GM23338 (cell line): ENCODE results near the gene KLHL13. TPM values are rescaled to one million over a fixed set of nuclear protein-coding genes. Genes with fewer than 3 reads are reported as not detected.

ENCODE experiments used
- ATAC-seq: fragments of 200-7000 bp; cut with Tn5 transposase; 3 replicates; pipeline ENCODE4 v1.9.1; 2020
- DNase-seq: peaks from one replicate; pipeline ENCODE4 v3.0.0-alpha.2; 2015; ENCODE audit warnings: low spot score
- H2AFZ ChIP-seq: fragments of 200-600 bp; sonication (generic); 2 replicates; pipeline ENCODE4 v1.8.0; 2016; ENCODE audit warnings: antibody characterized with exemption, mild to moderate bottlenecking, moderate library complexity
- H3F3A ChIP-seq: fragments of 200-600 bp; sonication (generic); replicated peaks from 2 replicates; pipeline ENCODE4 v1.8.0; 2017; ENCODE audit warnings: antibody characterized with exemption, mixed run types, low read depth
- H3K27ac ChIP-seq: fragments of 200-600 bp; sonication (generic); 2 replicates; pipeline ENCODE4 v1.6.1; 2016; ENCODE audit warnings: low read depth
- H3K27me3 ChIP-seq: fragments of 200-600 bp; sonication (generic); 2 replicates; pipeline ENCODE4 v1.8.0; 2016; ENCODE audit warnings: mild to moderate bottlenecking, mixed run types, moderate library complexity; ENCODE audit not compliant: insufficient read depth
- H3K36me3 ChIP-seq: fragments of 200-600 bp; sonication (generic); 2 replicates; pipeline ENCODE4 v1.8.0; 2016; ENCODE audit warnings: mild to moderate bottlenecking; ENCODE audit not compliant: insufficient read depth
- H3K4me1 ChIP-seq: fragments of 200-600 bp; sonication (generic); 2 replicates; pipeline ENCODE4 v1.8.0; 2016; ENCODE audit warnings: mild to moderate bottlenecking, moderate library complexity; ENCODE audit not compliant: insufficient read depth
- H3K4me2 ChIP-seq: fragments of 200-600 bp; sonication (generic); 2 replicates; pipeline ENCODE4 v1.7.1; 2017; ENCODE audit warnings: mixed run types
- H3K4me3 ChIP-seq: fragments of 200-600 bp; sonication (generic); 2 replicates; pipeline ENCODE4 v1.6.1; 2016; ENCODE audit warnings: mixed run types
- H3K79me2 ChIP-seq: fragments of 200-600 bp; sonication (generic); replicated peaks from 2 replicates; pipeline ENCODE4 v1.8.0; 2017; ENCODE audit warnings: mild to moderate bottlenecking; ENCODE audit not compliant: insufficient read depth
- H3K9me2 ChIP-seq: fragments of 200-600 bp; sonication (generic); 2 replicates; pipeline ENCODE4 v1.8.0; 2017; ENCODE audit not compliant: insufficient read depth
- H4K20me1 ChIP-seq: fragments of 200-600 bp; sonication (generic); replicated peaks from 2 replicates; pipeline ENCODE4 v1.8.0; 2017; ENCODE audit warnings: mild to moderate bottlenecking; ENCODE audit not compliant: insufficient read depth
- H3K27ac Mint-ChIP-seq: 2 replicates; pipeline ENCODE4 v1.8.0; 2020; ENCODE audit warnings: inconsistent platforms, mild to moderate bottlenecking, moderate library complexity, mixed read lengths
- H3K27me3 Mint-ChIP-seq: 3 replicates; pipeline ENCODE4 v1.8.0; 2022; ENCODE audit warnings: low read depth, mild to moderate bottlenecking, moderate library complexity, mixed read lengths, inconsistent platforms; ENCODE audit not compliant: insufficient read depth, poor library complexity
- H3K36me3 Mint-ChIP-seq: 3 replicates; pipeline ENCODE4 v1.8.0; 2021; ENCODE audit warnings: low read depth, mild to moderate bottlenecking, inconsistent platforms, moderate library complexity, mixed read lengths
- H3K4me1 Mint-ChIP-seq: 3 replicates; pipeline ENCODE4 v1.8.0; 2020; ENCODE audit warnings: mild to moderate bottlenecking, inconsistent platforms, mixed read lengths
- H3K4me3 Mint-ChIP-seq: 3 replicates; pipeline ENCODE4 v1.8.0; 2021; ENCODE audit warnings: moderate library complexity, mild to moderate bottlenecking, inconsistent platforms, mixed read lengths
- H3K9me3 Mint-ChIP-seq: 3 replicates; pipeline ENCODE4 v1.8.0; 2020; ENCODE audit warnings: moderate library complexity, mild to moderate bottlenecking, inconsistent platforms, mixed read lengths
- CREB1 ChIP-seq: fragments of 250-450 bp; sonication (Bioruptor Pico); IDR thresholded peaks from 2 replicates; pipeline ENCODE4 v1.5.0; 2020; ENCODE audit warnings: low read depth, mild to moderate bottlenecking, moderate library complexity
- CTCF ChIP-seq, 2 experiments: fragments of 200-600 bp in 1 of 2; sonication (generic) in 1 of 2; conservative IDR thresholded peaks; 2 replicates each; pipeline versions ENCODE4 v1.5.1 to v1.6.1; 2016 to 2017; ENCODE audit warnings: antibody characterized with exemption in 2 of 2, low read depth in 2 of 2, mild to moderate bottlenecking in 2 of 2, moderate library complexity in 1 of 2
- ETS1 ChIP-seq: IDR thresholded peaks from 2 replicates; pipeline ENCODE4 v1.6.1; 2016; ENCODE audit warnings: antibody characterized with exemption
- EZH2 ChIP-seq: fragments of 200-600 bp; sonication (generic); IDR thresholded peaks from one replicate; pipeline ENCODE4 v1.8.0; 2017; ENCODE audit warnings: antibody characterized with exemption, mild to moderate bottlenecking, low read depth; ENCODE audit not compliant: unreplicated experiment
- JUNB ChIP-seq: IDR thresholded peaks from one replicate; pipeline ENCODE4 v1.6.1; 2016; ENCODE audit warnings: antibody characterized with exemption; ENCODE audit not compliant: unreplicated experiment
- NANOG ChIP-seq: IDR thresholded peaks from 2 replicates; pipeline ENCODE4 v1.6.1; 2016; ENCODE audit warnings: antibody characterized with exemption, borderline replicate concordance
- POLR2AphosphoS5 ChIP-seq: IDR thresholded peaks from 2 replicates; pipeline ENCODE4 v1.6.1; 2016; ENCODE audit warnings: antibody characterized with exemption, low read depth
- STAT1 ChIP-seq: IDR thresholded peaks from one replicate; pipeline ENCODE4 v1.6.1; 2016; ENCODE audit warnings: antibody characterized with exemption; ENCODE audit not compliant: unreplicated experiment
- ZNF331 ChIP-seq: fragments of 250-450 bp; sonication (Bioruptor Pico); IDR thresholded peaks from 2 replicates; pipeline ENCODE4 v1.5.0; 2020; ENCODE audit warnings: low read depth, mild to moderate bottlenecking, moderate library complexity
- polyA plus RNA-seq: library from polyadenylated mRNA; unstranded; fragments of >200 nt; fragmentation: Nextera tagmentation; extraction: Ambion mirVana; gene quantifications from 2 replicates; pipeline ENCODE4 v1.2.1, GENCODE V29; 2016
- total RNA-seq: library from RNA; depleted of rRNA; stranded (reverse); fragments of >200 nt; shearing (Covaris generic); gene quantifications from 2 replicates; pipeline ENCODE4 v1.2.3, GENCODE V29; 2014

The KLHL13 gene
- total and polyA plus RNA-seq, 2 experiments from 2014 or later: 5.9 to 10.9 TPM

GRCh38 chrX:118088084-118088483 is 28.5 kb downstream of the KLHL13 start:
- no peak overlapping the region for H2AFZ ChIP-seq
- no peaks in the 10 kb centered on the region for H3K36me3 ChIP-seq
- no peaks in the 10 kb centered on the region for H3K4me1 Mint-ChIP-seq
- TF ChIP-seq ZNF331 (CRISPR knock-in tag): no peak
- no peak for TF ChIP-seq STAT1
- H3K4me3 Mint-ChIP-seq: no peak overlapping the region
- no peaks in the 10 kb centered on the region for H3K27me3 Mint-ChIP-seq
- H3K4me3 ChIP-seq: no peak overlapping the region
- H3K27ac Mint-ChIP-seq: no peak overlapping the region
- no peaks in the 10 kb centered on the region for H3F3A ChIP-seq
- H3K79me2 ChIP-seq: no peaks in the 10 kb centered on the region
- H3K4me2 ChIP-seq: no peak overlapping the region
- H3K27me3 ChIP-seq: no peaks in the 10 kb centered on the region
- ATAC-seq (no peak), DNase-seq (no peak)
- no peaks in the 10 kb centered on the region for H3K9me3 Mint-ChIP-seq
- no peaks in the 10 kb centered on the region for H3K36me3 Mint-ChIP-seq
- H3K4me1 ChIP-seq: no peaks in the 10 kb centered on the region
- no peaks in the 10 kb centered on the region for H4K20me1 ChIP-seq
- no peaks in the 10 kb centered on the region for H3K9me2 ChIP-seq
- no peak overlapping the region for H3K27ac ChIP-seq

DNA sequence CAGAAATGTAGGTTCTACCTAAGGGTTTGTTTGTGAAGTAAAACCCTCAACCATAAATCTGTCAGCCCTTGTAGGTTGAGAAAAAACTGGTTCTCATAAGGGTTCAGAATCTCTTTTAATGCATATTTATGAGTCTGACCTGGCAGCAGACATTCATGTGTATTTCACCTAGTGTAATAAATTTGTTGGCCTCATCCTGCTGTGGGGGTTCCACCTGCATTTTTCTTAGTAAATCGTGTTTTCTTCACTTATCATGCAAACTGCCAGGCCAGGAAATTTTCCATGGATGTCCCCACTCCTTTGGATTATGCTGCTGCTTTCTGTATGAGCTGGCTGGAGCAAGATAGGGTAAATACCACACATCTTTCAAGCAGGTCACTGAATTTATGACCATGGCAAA is 42.4 kb downstream of the KLHL13 start:
- no peak overlapping the region for H3K27ac Mint-ChIP-seq
- H3K9me3 Mint-ChIP-seq: peaks cover 5% of the 10 kb centered on the region; the same call in 1 of the 3 replicates
- Histone ChIP-seq H3K27me3 (no peaks in the 10 kb centered on the region), H3K4me3 (no peak overlapping the region), H2AFZ (no peak overlapping the region), H3K27ac (no peak overlapping the region), H3K79me2 (no peaks in the 10 kb centered on the region), H4K20me1 (no peaks in the 10 kb centered on the region), H3K4me1 (no peaks in the 10 kb centered on the region), H3K9me2 (no peaks in the 10 kb centered on the region), H3K4me2 (no peak overlapping the region), H3K36me3 (no peaks in the 10 kb centered on the region), H3F3A (no peaks in the 10 kb centered on the region)
- no peak overlapping the region for H3K4me3 Mint-ChIP-seq
- ATAC-seq (no peak), DNase-seq (no peak)
- TF ChIP-seq CTCF (conservative IDR thresholded peaks at IDR 0.05; ENCODE audit: low read depth in 2 of 2): no peak
- no peak for TF ChIP-seq ETS1
- no peak for TF ChIP-seq CREB1
- TF ChIP-seq JUNB: no peak
- H3K27me3 Mint-ChIP-seq: no peaks in the 10 kb centered on the region
- no peaks in the 10 kb centered on the region; the same call in 1 of the 3 replicates for H3K4me1 Mint-ChIP-seq
- no peaks in the 10 kb centered on the region; the same call in 1 of the 3 replicates for H3K36me3 Mint-ChIP-seq

DNA sequence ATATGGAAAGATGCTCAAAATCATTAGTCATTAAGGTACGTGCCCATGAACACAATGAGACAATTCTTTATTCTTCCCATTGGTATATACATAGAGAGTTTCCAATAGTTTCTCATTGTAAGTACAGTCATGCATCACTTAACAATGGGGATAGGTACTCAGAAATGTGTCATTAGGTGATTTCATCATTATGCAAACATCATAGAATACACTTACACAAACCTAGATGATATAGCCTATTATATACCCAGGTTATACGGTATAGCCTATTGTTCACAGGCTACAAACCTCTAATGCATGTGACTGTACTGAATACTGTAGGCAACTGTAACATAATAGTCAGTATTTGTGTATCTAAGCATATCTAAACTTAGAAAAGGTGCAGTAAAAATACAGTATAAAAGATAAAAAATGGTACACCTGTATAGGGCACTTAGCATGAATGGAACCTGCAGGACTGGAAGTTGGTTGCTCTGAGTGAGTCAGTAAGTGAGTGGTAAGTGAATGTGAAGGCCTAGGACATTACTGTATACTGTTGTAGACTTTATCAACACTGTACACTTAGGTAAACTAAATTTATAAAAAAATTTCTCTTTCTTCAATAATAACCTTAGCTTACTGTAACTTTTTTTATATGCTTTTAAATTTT is 49.6 kb downstream of the KLHL13 start:
- peaks cover 6% of the 10 kb centered on the region; the same call in 2 of the 3 replicates for H3K4me1 Mint-ChIP-seq
- no peak overlapping the region for H3K4me2 ChIP-seq
- no peaks in the 10 kb centered on the region for H3K9me2 ChIP-seq
- H4K20me1 ChIP-seq: no peaks in the 10 kb centered on the region
- no peak overlapping the region for H2AFZ ChIP-seq
- no peaks in the 10 kb centered on the region for H3F3A ChIP-seq
- H3K4me3 Mint-ChIP-seq: no peak overlapping the region
- ATAC-seq (no peak), DNase-seq (no peak)
- H3K36me3 ChIP-seq: no peaks in the 10 kb centered on the region
- no peak overlapping the region for H3K27ac Mint-ChIP-seq
- H3K4me3 ChIP-seq: no peak overlapping the region
- H3K27me3 ChIP-seq: no peaks in the 10 kb centered on the region
- H3K9me3 Mint-ChIP-seq: no peaks in the 10 kb centered on the region
- H3K79me2 ChIP-seq: no peaks in the 10 kb centered on the region
- H3K27me3 Mint-ChIP-seq: no peaks in the 10 kb centered on the region
- no peak overlapping the region for H3K27ac ChIP-seq
- H3K4me1 ChIP-seq: no peaks in the 10 kb centered on the region
- no peaks in the 10 kb centered on the region; the same call in 2 of the 3 replicates for H3K36me3 Mint-ChIP-seq
- no peak for TF ChIP-seq NANOG
- no peak for TF ChIP-seq POLR2AphosphoS5
- no peak for TF ChIP-seq CREB1
- no peak for TF ChIP-seq ZNF331 (CRISPR knock-in tag)
- no peak for TF ChIP-seq EZH2
